HG02571 (cell line): ENCODE measurements around the gene MYZAP.

ENCODE experiments used
- ATAC-seq: cut with Tn5 transposase; IDR thresholded peaks from one replicate; pipeline ENCODE4 v1.9.1; 2021; ENCODE audit warnings: mild to moderate bottlenecking, moderate library complexity; ENCODE audit not compliant: unreplicated experiment

MYZAP gene

DNA sequence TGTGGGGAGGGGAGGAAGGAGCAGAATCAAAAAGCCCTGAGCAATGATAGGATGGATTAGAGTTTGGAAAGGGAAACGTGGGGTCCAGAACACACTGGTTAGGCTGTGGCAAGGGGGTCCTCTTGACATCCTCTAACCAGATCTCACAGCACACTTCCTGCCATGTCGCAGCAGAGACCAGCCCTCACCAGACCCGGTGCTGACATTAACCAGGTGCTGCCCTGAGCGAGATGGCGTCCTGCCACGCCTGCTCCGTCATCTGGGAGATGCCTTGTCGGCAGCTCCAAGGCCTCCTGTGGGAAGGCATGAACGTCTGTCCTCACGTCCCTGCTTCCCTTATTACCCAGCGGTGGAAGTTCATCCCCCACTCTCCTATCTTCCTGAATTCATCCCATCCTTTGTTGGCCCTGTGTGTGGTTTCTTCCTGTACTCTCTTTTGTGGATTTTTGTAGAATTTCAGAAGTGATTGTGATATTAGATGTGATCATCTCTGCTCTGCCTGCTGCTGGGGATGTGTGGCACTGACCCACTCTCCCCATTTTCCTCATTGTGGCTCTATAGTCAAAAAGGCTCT, 29.4 kb upstream of the MYZAP start:
- no peak for ATAC-seq

- ATAC-seq: no peak
Measured at GRCh38 chr15:57563416-57563815, 28.3 kb upstream of the MYZAP start.

DNA sequence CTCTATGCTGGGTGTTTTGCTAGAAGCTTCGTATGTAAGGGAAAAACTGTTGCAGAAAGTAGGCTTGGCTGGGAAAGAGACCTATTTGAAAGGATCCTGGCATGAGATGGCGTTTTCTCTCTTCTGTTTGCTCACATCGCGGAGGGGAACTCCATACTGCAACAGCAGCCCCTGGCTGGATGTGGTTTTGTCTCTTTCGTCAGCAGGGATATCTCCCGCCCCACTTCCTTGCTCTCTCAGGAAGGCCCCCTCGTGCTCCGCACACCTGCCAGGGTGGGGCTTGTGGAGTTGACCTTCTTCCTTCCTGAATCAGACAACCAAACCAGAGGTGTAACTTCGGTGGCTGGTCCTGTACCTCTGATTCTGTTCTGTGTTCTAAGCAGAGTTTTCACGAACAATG, 26.4 kb upstream of the MYZAP start:
- no peak for ATAC-seq

DNA sequence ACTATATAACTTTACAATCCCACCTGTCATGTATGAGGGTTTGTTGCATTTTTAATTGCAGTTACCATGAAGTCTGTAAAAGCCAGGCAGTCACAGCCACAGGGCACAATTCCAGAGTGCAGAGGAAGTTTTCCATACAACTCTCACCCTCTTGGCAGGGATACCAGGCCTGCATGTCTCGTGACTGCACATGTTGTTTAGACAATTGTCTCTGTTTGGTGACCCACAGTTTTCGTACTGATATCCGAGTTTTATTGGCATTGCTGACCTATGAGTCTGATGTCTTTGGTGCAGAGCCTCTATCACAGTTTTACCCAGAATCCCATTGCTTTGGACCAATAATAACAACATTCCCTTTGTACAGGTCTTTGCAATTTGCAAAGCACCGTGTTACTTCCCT, 24.9 kb upstream of the MYZAP start:
- no peak for ATAC-seq

DNA sequence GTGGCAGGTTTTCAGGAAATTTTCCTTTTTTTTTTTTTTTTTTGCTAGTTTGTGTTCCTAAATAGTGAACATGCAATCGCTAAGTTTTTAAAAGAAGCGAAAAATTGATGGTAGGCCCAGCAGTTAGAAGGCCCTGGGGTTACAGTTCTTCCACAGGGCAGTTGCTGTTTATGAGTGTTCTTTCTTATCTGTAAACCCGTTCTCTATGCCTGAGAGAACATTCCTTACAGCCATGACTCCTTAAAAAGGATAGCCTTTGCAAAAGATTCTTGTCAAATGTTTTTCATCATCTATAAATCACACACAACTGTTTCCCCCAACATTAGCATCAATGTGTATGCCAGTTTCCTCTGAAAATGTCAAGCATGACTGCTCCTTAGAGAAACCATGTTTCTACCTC, 23.8 kb upstream of the MYZAP start:
- no peak for ATAC-seq

DNA sequence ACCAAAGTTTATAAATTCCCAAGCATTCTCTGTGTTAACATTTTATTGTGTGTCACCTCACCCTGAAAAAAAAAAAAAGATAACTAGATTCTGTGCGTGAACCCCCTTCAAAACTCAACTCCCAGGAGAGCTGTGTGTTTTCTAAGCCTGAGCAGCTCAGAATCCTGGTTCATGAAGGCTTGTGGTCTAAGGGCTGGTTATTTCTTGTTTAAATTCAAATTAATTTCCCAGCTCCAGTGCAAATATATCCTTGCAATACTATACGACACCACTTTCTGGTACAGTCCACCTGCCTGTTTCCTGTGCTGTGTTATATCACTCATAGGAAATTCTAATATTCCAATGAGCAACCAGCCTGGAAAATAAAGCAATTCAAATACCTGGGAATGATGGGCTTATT, 23.4 kb upstream of the MYZAP start:
- no peak for ATAC-seq

DNA sequence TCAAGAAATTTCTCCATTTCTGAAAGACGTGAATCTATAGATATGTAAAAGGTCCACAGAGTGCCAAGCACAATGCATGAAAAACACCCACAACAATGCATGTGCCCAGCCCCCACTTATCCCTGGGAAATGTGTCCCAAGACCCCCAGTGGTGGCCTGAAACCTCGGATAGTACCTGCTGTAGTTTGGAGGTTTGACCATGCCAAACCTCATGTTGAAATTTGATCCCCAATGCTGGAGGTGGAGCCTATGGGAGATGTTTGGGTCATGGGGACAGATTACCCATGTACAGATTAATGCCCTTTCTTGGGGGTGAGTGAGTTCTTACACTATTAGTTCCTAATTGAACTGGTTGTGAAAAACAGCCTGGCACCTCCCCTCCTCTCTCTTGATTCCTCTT, 21.4 kb upstream of the MYZAP start:
- no peak for ATAC-seq

- no peak for ATAC-seq
Measured at GRCh38 chr15:57570994-57571393, 20.7 kb upstream of the MYZAP start.

- no peak for ATAC-seq
Measured at GRCh38 chr15:57571725-57572124, 20.0 kb upstream of the MYZAP start.

DNA sequence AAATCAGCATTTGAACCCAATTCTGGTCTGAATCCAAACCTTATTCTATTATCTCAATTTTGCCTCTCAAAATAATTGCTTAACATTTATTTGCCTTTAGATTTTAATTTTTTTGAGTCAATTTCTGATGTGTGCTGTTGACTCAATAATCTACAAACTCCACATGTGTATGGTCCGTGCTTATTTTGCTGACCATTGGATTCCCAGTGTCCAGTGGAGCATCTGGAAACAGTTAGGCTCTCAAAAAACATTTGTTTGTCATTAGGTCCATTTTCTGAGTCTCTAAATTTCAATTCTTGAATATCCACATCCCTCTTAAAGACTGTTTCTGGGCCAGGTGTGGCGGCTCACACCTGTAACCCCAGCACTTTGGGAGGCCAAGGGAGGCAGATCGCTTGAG, 19.2 kb upstream of the MYZAP start:
- no peak for ATAC-seq

DNA sequence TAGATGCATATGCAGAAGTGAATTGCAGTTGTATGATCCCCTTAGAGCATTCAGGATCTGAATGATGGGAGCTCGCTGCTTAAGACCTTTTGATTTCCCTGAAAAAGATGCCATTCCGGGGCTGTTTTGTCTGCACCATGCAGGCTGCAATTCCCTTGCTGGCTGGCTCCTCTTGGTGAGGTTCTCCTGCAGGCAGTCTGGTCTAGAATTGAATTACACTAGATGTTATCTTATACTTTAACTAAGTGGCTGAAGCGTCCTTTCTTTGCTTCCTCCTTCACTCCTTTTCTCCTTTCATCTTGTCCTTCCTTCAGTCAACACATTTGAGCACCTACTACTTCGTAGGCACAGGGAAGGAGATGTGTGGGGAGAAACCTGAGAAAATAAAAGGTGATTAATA, 18.6 kb upstream of the MYZAP start:
- no peak for ATAC-seq

GRCh38 chr15:57575363-57575762, 16.3 kb upstream of the MYZAP start:
- no peak for ATAC-seq

DNA sequence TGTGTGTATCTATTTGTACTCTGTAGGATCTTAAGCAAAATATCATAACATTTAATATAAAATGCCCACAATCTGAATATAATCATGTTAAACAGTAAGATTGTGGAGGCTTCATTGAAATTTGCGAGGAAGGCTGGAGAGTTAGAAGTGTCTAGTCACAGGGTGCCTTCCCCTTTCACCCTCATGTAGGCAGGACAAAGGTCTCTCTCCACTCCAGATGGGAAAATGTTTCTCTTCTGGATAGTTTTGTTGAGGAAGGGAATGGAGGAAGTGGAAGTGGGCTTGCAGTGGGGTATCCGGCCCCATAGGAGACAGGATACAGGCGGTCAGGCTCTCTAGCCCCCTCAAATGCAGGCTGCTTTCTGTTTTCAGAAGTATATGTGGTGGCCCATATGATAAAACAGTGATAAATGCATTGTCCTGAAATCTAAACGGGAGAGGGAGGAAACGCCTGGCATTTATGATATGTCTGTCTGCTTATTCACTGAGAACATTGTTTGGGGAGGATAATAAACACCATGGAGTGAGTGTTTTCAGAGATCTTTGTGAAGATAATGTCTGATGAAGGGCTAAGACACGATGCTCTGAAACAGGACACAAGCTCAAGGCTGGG, 13.3 kb upstream of the MYZAP start:
- no peak for ATAC-seq

GRCh38 chr15:57580428-57580827, 11.3 kb upstream of the MYZAP start:
- ATAC-seq: no peak

GRCh38 chr15:57580866-57581265, 10.8 kb upstream of the MYZAP start:
- ATAC-seq: no peak

DNA sequence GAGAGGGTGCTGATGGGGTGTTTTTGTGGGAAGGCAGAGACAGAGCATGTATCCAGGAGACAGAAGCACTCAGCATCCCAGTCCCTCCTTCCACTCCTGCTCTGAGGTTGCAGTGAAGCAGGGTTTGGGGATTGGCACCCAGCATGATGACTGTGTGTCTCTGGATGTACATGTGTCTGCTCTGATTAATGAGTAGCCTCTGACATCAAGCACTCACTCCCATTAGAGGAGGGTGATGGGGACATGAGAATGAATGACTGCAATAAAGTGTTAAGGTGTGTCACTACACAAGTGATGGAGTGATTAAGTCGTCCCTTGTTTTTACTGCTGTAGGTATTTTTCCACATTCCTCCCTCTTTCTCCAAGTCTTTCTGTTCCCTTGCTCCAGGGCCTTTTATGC, 9.6 kb upstream of the MYZAP start:
- ATAC-seq: no peak

GRCh38 chr15:57583282-57583681, 8.4 kb upstream of the MYZAP start:
- no peak for ATAC-seq

DNA sequence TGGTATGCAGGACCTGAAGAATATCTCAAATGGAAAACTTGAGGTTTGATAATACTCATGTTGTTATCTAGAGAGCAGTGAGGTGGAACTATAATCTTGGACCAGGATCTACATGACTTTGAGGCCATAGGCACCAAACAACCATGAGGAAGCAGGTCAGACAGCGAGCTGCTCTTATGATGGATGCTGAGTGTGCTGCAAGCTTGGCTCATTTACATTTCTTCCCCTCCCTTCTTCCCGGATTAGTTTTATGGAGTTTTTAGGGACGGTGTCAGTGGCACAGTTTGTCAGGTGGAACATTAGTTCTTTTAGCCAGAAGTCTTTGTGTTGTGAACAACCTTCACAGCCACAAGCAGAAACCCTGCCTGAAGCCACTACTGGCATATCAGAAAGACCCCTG, 8.0 kb upstream of the MYZAP start:
- ATAC-seq: no peak

GRCh38 chr15:57586661-57587424, 4.9 kb upstream of the MYZAP start:
- no peak for ATAC-seq

DNA sequence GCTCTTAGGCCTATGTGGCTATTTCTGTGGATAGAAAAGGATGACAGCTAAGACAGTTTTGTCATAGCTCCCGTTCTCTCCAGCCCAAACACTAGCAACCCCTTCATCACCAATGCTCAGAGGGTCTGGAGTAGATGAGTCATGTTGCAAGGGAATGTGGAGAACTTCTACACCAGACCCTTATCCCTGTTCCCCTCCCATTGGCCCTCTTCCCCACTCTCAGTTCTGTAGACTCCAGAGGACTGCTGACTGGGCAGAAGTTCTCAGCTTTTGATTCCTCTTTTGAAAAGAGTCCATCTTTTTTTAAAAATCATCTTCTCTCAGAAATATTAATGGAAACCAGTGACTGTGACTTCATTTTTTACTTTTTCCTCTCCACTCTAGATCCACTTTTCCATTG, 2.4 kb upstream of the MYZAP start:
- ATAC-seq: no peak

- ATAC-seq: no peak
Measured at GRCh38 chr15:57589754-57590153, 1.9 kb upstream of the MYZAP start.

GRCh38 chr15:57591237-57591821, 375 bp upstream of the MYZAP start:
- ATAC-seq: no peak
